Posterior vena cava (tissue), 2 donors: ENCODE data around the gene KCNC2. TPM values are rescaled to one million over a fixed set of nuclear protein-coding genes. Genes with fewer than 3 reads are reported as not detected.
"Not testable (repeated sequence)": the region's sequence is repeated elsewhere in the genome, so short reads cannot be mapped to it uniquely, and the experiment has no call there.

Source experiments
- DNase-seq: peaks from one replicate; pipeline ENCODE4 v3.0.0-alpha.2; 2020; ENCODE audit warnings: low spot score
- intact Hi-C, 2 donors: fragments of 100-400 bp; cut with DNase I; formaldehyde crosslinking; loops; one replicate each; pipeline versions ENCODE4 v1.14.1 to v1.14.2; 2022 to 2023
- long read RNA-seq, 2 donors: library from polyadenylated mRNA; unstranded; transcript quantifications; one replicate each; pipeline ENCODE4 v2.0.0, GENCODE V29; 2020 to 2021
- total RNA-seq, 2 donors: library from RNA; stranded (reverse); fragmentation: NEBNext Ultra II Directional; extraction: Animal tissue kit (Norgen Biotek cat#: 25700); gene quantifications; one replicate each; pipeline ENCODE4 v1.2.1, GENCODE V29; 2021
- donor health status: DM: yes; HTN: yes; CAD: no.
- donor health status: DM: yes; HTN: yes; CAD: no.

The KCNC2 gene
- not detected for total RNA-seq
- long read RNA-seq, donor 1 = 0 reads
- long read RNA-seq, donor 2 = 0 reads

- intact Hi-C loops = no loop called here
- no peak for DNase-seq
Observed at GRCh38 chr12:75209812-75210138, at the start of gene KCNC2. KCNC2 (minus strand) TSS chr12:75209839.

- intact Hi-C loops = no loop called here
- DNase-seq = no peak
Observed at GRCh38 chr12:75259143-75259542, 49.5 kb upstream of the KCNC2 start.

GRCh38 chr12:75257510-75257909 is 47.9 kb upstream of the KCNC2 start:
- intact Hi-C loops = no loop called here
- DNase-seq = no peak

- intact Hi-C loops = no loop called here
- no peak for DNase-seq
Observed at GRCh38 chr12:75245108-75245507, 35.5 kb upstream of the KCNC2 start.

- intact Hi-C loops = no loop called here
- no peak for DNase-seq
Observed at GRCh38 chr12:75239987-75240386, 30.3 kb upstream of the KCNC2 start.

GRCh38 chr12:75236206-75236605 is 26.6 kb upstream of the KCNC2 start:
- intact Hi-C loops = no loop called here
- DNase-seq = no peak

- intact Hi-C loops = no loop called here
- DNase-seq = no peak
Observed at GRCh38 chr12:75227132-75227531, 17.5 kb upstream of the KCNC2 start.

- DNase-seq = no peak
- intact Hi-C loops = no loop called here
Observed at GRCh38 chr12:75212072-75212471, 2.4 kb upstream of the KCNC2 start.

GRCh38 chr12:75208856-75209811 is 505 bp downstream of the KCNC2 start:
- DNase-seq = no peak
- intact Hi-C loops = no loop called here

- peak; percentile 78 for DNase-seq
- intact Hi-C loops = no loop called here
Observed at GRCh38 chr12:75207338-75208083, 2.1 kb downstream of the KCNC2 start.

GRCh38 chr12:75205558-75205957 is 4.1 kb downstream of the KCNC2 start:
- intact Hi-C loops = no loop called here
- DNase-seq = no peak

GRCh38 chr12:75196865-75197264 is 12.8 kb downstream of the KCNC2 start:
- intact Hi-C loops = no loop called here
- no peak for DNase-seq

GRCh38 chr12:75196408-75196807 is 13.2 kb downstream of the KCNC2 start:
- intact Hi-C loops = no loop called here
- DNase-seq = no peak

GRCh38 chr12:75194250-75194649 is 15.4 kb downstream of the KCNC2 start:
- intact Hi-C loops = no loop called here
- DNase-seq = no peak

- intact Hi-C loops = no loop called here
- no peak for DNase-seq
Observed at GRCh38 chr12:75192196-75192595, 17.4 kb downstream of the KCNC2 start.

- intact Hi-C loops = no loop called here
- DNase-seq = no peak
Observed at GRCh38 chr12:75190846-75191245, 18.8 kb downstream of the KCNC2 start.

GRCh38 chr12:75185881-75186280 is 23.8 kb downstream of the KCNC2 start:
- intact Hi-C loops, DNase-seq: not testable (repeated sequence)

- DNase-seq = no peak
- intact Hi-C loops = no loop called here
Observed at GRCh38 chr12:75184516-75184915, 25.1 kb downstream of the KCNC2 start.

GRCh38 chr12:75183967-75184366 is 25.7 kb downstream of the KCNC2 start:
- DNase-seq = no peak
- intact Hi-C loops = no loop called here

GRCh38 chr12:75177997-75178396 is 31.6 kb downstream of the KCNC2 start:
- DNase-seq = no peak
- intact Hi-C loops = no loop called here

- no peak for DNase-seq
- intact Hi-C loops = no loop called here
Observed at GRCh38 chr12:75172611-75173010, 37.0 kb downstream of the KCNC2 start.
